ENCODE data around the gene RBMS3.

- no peak for TF ChIP-seq TARDBP (IDR thresholded peaks at IDR 0.05)
- no peak for TF ChIP-seq FOXA1 (IDR thresholded peaks at IDR 0.05)
- TF ChIP-seq SP1 (IDR thresholded peaks at IDR 0.05), result no peak
- no peak for TF ChIP-seq SUZ12 (IDR thresholded peaks at IDR 0.05)
- TF ChIP-seq ARNT (IDR thresholded peaks at IDR 0.05), result no peak
- TF ChIP-seq, protein P1, sequence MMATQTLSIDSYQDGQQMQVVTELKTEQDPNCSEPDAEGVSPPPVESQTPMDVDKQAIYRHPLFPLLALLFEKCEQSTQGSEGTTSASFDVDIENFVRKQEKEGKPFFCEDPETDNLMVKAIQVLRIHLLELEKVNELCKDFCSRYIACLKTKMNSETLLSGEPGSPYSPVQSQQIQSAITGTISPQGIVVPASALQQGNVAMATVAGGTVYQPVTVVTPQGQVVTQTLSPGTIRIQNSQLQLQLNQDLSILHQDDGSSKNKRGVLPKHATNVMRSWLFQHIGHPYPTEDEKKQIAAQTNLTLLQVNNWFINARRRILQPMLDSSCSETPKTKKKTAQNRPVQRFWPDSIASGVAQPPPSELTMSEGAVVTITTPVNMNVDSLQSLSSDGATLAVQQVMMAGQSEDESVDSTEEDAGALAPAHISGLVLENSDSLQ (IDR thresholded peaks at IDR 0.05), result no peak
- TF ChIP-seq ZNF384 (IDR thresholded peaks at IDR 0.05), result no peak
- TF ChIP-seq HDGF (IDR thresholded peaks at IDR 0.05; ENCODE audit: borderline replicate concordance), result no peak
- TF ChIP-seq BHLHE40 (IDR thresholded peaks at IDR 0.05; ENCODE audit: borderline replicate concordance), result no peak
- no peak for TF ChIP-seq L3MBTL2 (conservative IDR thresholded peaks at IDR 0.05)
- no peak for TF ChIP-seq FOXK2 (IDR thresholded peaks at IDR 0.05)
Measured at GRCh38 chr3:29593802-29594201, 312.9 kb downstream of the RBMS3 start.

Measured in HEK293T (cell line).